Amygdala (tissue), 56 donors: ENCODE measurements around the gene KANK4.
A peak's percentile ranks its signal among the peaks of the same experiment; 100 is the strongest.
"Not testable (repeated sequence)": the region's sequence is repeated elsewhere in the genome, so short reads cannot be mapped to it uniquely, and the experiment has no call there.

Experiments
- DNase-seq, 56 donors: peaks; one replicate each; lab custom pipeline; 2025; lab: John Stamatoyannopoulos, UW

Gene KANK4

DNA sequence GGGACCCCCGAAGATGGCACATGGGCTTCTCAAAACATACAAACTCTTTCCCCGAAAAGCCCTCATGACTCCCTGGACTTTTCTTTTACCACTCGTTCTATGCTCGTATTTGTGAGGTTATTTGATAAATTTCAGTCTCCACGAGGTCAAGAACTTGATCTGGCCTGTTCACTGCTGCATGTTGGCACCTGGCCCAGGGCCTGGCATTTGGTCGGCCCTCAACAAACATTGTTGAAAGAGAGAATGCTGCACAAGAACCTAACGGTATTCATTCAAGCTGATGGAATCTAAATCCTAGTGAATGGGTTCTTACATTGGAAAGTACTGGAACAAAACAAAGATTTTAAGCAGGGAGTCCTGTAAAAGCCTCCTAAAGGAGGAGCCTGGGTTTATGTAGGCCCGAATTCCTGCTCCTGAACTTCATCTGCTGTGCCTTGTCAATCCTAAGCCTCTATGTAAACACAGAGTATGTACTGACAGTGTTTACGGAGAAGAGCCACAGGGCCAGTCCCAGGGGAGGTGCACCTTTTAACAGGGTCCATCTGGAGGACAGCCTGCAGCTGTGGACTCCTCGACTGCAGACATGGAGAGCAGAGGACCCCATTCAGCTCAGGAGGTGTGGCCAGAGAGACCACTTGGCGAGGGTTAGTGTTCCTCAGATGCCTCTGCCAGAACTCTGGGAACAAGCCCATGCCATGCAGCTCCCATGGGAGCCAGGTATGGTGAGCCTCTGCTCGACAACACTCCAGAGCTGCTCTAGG lies 77.7 kb downstream of the KANK4 start:
- peak in 1 of 56 donors; percentile 6 for DNase-seq

GRCh38 chr1:62240651-62241370 lies 78.4 kb downstream of the KANK4 start:
- peak in 2 of 56 donors; percentile 9 to 11 for DNase-seq

DNA sequence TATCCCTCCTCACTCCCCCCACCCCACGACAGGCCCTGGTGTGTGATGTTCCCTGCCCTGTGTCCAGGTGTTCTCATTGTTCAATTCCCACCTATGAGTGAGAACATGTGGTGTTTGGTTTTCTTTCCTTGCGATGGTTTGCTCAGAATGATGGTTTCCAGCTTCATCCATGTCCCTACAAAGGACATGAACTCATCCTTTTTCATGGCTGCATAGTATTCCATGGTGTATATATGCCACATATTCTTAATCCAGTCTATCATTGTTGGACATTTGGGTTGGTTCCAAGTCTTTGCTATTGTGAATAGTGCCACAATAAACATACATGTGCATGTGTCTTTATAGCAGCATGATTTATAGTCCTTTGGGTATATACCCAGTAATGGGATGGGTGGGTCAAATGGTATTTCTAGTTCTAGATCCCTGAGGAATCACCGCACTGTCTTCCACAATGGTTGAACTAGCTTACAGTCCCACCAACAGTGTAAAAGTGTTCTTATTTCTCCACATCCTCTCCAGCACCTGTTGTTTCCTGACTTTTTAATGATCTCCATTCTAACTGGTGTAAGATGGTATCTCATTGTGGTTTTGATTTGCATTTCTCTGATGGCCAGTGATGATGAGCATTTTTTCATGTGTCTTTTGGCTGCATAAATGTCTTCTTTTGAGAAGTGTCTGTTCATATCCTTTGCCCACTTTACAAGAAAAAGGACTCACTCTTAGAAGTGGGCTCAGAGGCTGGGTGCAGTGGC lies 79.4 kb downstream of the KANK4 start:
- DNase-seq = not testable (repeated sequence)

GRCh38 chr1:62238507-62238906 lies 80.7 kb downstream of the KANK4 start:
- DNase-seq = no peak

- no peak for DNase-seq
These were observed 81.3 kb downstream of the KANK4 start for GRCh38 chr1:62237950-62238374.

DNA sequence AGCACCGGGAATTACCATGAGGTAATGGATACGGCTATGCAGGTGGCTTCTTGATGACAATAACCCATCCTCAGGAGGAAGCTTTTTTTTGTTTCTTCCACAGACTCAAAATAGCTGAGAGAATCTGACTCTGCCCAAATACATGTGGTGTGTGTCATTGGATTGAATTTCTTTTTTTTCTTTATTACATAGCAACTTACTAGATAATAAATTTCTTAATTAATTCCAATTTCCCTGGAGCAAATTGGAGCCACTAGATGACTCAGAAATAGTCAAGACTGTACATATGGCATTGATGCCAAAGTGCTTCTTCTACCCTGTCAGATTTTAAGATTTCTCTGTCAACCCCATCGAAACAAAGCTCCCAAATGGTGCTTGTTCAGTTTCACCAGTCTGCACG lies 81.9 kb downstream of the KANK4 start:
- no peak for DNase-seq

- DNase-seq = no peak
These were observed 83.7 kb downstream of the KANK4 start for GRCh38 chr1:62235576-62235975.

GRCh38 chr1:62234688-62235087 lies 84.5 kb downstream of the KANK4 start:
- DNase-seq = no peak

DNA sequence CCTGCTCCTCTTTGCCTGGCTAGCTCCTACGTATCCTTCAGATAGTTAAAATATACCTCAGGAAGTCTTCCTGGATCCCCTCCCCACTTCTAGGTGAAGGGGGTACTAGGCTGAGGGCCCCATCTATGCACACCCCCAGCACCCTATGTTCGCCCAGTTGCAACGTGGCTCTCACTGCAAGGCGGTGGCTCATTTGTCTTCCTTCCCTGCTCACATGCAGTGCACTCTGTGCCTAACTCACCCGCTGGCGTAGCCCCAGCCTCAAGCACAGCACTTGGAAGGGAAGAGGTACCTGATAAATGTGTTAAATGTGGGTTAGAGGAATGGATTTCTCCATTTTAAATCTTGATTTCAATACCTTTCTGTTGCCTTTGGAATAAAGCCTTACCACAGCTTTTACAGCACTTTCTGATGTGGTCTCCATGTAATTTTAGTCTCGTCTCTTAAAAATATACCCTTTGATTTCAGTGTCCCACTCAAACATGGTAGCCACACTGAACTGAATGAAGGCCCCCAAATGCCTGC lies 85.2 kb downstream of the KANK4 start:
- DNase-seq = no peak

DNA sequence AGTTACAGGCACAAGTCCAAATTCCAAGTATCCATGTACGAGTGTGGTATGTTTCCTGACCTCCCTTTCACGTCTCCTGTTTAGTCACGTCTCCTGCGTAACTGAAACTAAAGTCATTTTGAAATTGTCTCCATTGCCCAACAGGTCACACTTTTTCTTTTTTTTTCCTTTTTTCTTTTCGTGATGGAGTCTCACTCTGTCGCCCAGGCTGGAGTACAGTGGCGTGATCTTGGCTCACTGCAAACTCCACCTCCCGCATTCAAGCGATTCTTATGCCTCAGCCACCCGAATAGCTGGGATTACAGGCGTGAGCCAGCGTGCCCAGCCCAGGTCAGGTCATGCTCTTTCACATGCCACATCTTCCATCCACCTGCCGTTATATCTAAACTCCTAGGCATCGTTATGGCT lies 86.4 kb downstream of the KANK4 start:
- DNase-seq = no peak

DNA sequence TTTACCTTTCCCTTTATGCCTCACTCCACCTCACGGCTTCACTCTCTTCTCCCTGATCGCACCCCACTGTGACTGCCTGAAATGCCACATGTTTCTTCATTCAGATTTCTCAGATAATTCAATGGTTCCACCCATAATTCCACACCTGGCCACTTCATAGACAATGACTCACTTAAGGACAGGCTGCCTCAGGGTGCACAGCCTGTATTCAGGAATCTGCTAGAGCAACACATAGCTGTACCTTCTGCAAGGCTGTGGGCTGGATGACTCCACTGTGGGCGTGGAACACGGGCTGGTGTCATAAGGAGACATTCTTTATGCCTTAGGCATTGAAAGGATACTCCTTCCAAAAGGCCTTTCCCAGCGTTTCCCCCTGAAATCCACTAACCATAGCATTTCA lies 88.5 kb downstream of the KANK4 start:
- DNase-seq = no peak

- no peak for DNase-seq
These were observed 89.3 kb downstream of the KANK4 start for GRCh38 chr1:62229932-62230331.

DNA sequence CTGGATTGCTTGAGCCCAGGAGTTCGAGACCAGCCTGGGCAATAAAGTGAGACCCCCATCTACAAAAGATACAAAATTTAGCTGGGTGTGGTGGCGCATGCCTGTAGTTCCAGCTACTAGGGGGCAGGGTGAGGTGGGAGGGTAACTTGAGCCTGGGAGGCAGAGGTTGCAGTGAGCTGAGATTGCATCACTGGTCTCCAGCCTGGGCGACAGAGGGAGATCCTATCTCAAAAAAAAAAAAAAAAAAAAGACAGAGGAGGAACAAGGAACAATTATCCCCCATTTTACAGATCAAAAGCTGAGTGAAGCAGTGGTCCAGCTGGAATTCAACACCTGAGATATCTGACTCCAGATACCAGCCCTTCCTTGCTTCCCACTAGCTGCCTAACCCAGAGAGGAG lies 89.8 kb downstream of the KANK4 start:
- DNase-seq = no peak

DNA sequence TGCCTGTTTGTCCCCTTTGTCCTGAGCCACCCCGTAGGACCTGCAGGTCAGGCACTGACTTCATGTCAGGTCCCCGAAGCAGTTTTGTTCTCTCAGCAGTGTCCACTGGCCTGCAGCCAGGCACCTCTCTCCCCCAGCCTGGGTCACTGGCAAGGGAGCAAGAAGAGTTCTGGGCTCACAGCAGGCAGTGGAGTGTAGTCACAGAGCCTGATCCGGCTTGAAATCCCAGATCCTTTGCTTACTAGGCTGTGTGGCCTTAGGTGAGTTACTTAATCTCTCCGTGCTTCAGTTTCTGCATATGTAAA lies 90.4 kb downstream of the KANK4 start:
- no peak for DNase-seq

- DNase-seq = no peak
These were observed 90.9 kb downstream of the KANK4 start for GRCh38 chr1:62228136-62228882.

- DNase-seq = no peak
These were observed 91.7 kb downstream of the KANK4 start for GRCh38 chr1:62227496-62227895.

DNA sequence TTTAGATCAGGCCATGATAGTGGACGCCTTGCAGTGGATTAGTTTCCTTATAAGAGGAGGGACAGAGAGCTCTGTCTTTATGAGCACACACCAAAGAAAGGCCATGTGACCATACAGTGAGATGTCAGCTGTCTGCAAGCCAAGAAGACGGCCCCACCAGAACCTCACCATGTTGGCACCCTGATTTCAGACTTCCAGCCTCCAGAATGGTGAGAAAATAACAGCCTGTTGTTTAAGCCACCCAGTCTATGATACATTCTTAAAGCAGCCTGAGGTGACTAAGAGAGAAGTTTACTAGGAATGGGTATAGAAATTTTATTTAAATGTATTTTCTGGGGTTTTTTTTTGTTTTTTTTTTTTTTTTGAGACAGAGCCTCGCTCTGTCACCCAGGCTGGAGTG lies 95.1 kb downstream of the KANK4 start:
- no peak for DNase-seq

- no peak for DNase-seq
These were observed 96.9 kb downstream of the KANK4 start for GRCh38 chr1:62222321-62222720.

GRCh38 chr1:62221171-62221570 lies 98.1 kb downstream of the KANK4 start:
- no peak for DNase-seq

DNA sequence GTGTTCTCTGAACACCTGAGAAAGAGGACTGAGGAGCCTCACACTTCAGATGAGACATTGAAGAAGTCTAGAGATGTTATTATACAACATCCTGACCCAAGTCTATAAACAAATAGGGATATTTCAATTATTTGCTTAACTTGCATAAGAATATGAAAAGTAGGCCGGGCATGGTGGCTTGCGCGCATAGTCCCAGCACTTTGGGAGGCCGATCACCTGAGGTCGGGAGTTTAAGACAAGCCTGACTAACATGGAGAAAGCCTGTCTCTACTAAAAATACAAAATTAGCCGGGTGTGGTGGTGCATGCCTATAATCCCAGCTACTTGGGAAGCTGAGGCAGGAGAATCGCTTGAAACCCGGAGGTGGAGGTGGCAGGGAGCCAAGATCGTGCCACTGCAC lies 98.8 kb downstream of the KANK4 start:
- DNase-seq = not testable (repeated sequence)

GRCh38 chr1:62218604-62219003 lies 100.6 kb downstream of the KANK4 start:
- no peak for DNase-seq
